ENCODE results near the gene ITFG2.

Gene ITFG2

GRCh38 chr12:2803635-2804392, 8.7 kb upstream of the ITFG2 start:
- ChIA-PET CTCF (interaction anchor here (2.3 kb wide), 1 partner anchor 11 kb away, joined by 7 read pairs; no protein-coding TSS in a partner anchor), POLR2A (no interaction called here)
- peak; percentile 39 for DNase-seq (ENCODE audit: extremely low spot score)
- no peak for TF ChIP-seq CTCF (IDR thresholded peaks at IDR 0.05; ENCODE audit: control extremely low read depth, extremely low read depth, low read depth, missing control alignments)

GRCh38 chr12:2804393-2805142, 7.9 kb upstream of the ITFG2 start:
- ChIA-PET POLR2A (no interaction called here), CTCF (interaction anchor here (0.7 to 2.3 kb wide), 3 partner anchors 10 to 20 kb away, joined by 3 to 7 read pairs (median 3); partner anchors contain the start of gene FKBP4)
- no peak for TF ChIP-seq CTCF (IDR thresholded peaks at IDR 0.05; ENCODE audit: control extremely low read depth, extremely low read depth, low read depth, missing control alignments)
- no peak for DNase-seq (ENCODE audit: extremely low spot score)

GRCh38 chr12:2805143-2805520, 7.3 kb upstream of the ITFG2 start:
- ChIA-PET CTCF (interaction anchor here (0.7 to 2.3 kb wide), 3 partner anchors 9 to 21 kb away, joined by 3 to 7 read pairs (median 3); partner anchors contain the start of gene FKBP4), POLR2A (no interaction called here)

DNA sequence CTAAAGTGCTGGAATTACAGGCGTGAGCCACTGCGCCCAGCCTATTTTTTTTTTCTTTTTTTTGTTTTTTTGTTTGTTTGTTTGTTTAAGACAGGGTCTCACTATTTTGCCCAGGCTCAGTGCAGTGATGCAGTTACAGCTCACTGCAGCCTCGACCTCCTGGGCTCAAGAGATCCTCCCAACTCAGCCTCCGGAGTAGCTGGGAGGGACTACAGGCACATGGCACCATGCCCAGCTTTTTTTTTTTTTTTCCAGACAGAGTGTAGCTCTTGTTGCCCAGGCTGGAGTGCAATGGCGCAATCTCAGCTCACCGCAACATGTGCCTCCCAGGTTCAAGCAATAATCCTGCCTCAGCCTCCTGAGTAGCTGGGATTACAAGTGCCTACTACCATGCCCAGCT, 5.8 kb upstream of the ITFG2 start:
- CTCF ChIA-PET: no interaction called here
- no peak for DNase-seq (ENCODE audit: extremely low spot score)
- POLR2A ChIA-PET: interaction anchor here (0.6 kb wide), 1 partner anchor 66 kb away, joined by 3 read pairs; no protein-coding TSS in a partner anchor
- no peak for TF ChIP-seq CTCF (IDR thresholded peaks at IDR 0.05; ENCODE audit: control extremely low read depth, extremely low read depth, low read depth, missing control alignments)

More at GRCh38 chr12:2805143-2805520, 7.3 kb upstream of the ITFG2 start:
- DNase-seq (ENCODE audit: extremely low spot score): no peak
- no peak for TF ChIP-seq CTCF (IDR thresholded peaks at IDR 0.05; ENCODE audit: control extremely low read depth, extremely low read depth, low read depth, missing control alignments)

DNA sequence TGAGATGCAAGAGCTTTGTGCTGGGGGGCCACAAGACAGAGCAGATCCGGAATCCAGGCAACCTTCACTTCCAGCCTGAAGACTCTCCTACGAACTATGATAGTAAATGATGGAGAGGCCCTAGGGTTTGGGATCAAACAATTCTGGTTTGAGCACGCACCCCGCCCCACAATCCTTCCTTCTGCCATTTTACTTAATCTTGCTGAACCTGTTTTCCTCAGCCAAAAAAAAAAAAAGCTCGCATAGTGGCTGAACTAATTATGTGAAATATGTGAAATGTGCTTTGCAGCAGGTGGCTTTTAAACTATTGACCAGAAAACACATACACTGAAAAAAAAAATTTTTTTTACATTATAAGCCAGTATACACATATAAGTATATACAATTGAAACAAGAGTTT, 667 bp upstream of the ITFG2 start:
- DNase-seq (ENCODE audit: extremely low spot score): no peak
- POLR2A ChIA-PET: no interaction called here
- CTCF ChIA-PET: no interaction called here
- no peak for TF ChIP-seq CTCF (IDR thresholded peaks at IDR 0.05; ENCODE audit: control extremely low read depth, extremely low read depth, low read depth, missing control alignments)

GRCh38 chr12:2813214-2814185, 1.0 kb downstream of the ITFG2 start:
- POLR2A ChIA-PET: no interaction called here
- CTCF ChIA-PET: interaction anchor here (1.0 to 3.9 kb wide), 9 partner anchors 9 to 130 kb away, joined by 4 to 20 read pairs (median 5); partner anchors contain the start of gene FKBP4
- TF ChIP-seq CTCF (IDR thresholded peaks at IDR 0.05; ENCODE audit: control extremely low read depth, extremely low read depth, low read depth, missing control alignments): peak; percentile 75
- DNase-seq (ENCODE audit: extremely low spot score): peak; percentile 72

Measured in GM10248 (cell line).